Stimulated activated CD8-positive, alpha-beta memory T cell treated with anti-CD3 and anti-CD28 coated beads, Interleukin-4, amount 100 ng/mL, for 4 hours (primary cell): Measurements from ENCODE around the gene MAP1S.

Source experiments
- DNase-seq, 2 donors: peaks; one replicate each; pipeline ENCODE4 v3.0.0-alpha.2; 2020; ENCODE audit warnings: low read depth in 2 of 2, low spot score in 1 of 2

The MAP1S gene, protein sequence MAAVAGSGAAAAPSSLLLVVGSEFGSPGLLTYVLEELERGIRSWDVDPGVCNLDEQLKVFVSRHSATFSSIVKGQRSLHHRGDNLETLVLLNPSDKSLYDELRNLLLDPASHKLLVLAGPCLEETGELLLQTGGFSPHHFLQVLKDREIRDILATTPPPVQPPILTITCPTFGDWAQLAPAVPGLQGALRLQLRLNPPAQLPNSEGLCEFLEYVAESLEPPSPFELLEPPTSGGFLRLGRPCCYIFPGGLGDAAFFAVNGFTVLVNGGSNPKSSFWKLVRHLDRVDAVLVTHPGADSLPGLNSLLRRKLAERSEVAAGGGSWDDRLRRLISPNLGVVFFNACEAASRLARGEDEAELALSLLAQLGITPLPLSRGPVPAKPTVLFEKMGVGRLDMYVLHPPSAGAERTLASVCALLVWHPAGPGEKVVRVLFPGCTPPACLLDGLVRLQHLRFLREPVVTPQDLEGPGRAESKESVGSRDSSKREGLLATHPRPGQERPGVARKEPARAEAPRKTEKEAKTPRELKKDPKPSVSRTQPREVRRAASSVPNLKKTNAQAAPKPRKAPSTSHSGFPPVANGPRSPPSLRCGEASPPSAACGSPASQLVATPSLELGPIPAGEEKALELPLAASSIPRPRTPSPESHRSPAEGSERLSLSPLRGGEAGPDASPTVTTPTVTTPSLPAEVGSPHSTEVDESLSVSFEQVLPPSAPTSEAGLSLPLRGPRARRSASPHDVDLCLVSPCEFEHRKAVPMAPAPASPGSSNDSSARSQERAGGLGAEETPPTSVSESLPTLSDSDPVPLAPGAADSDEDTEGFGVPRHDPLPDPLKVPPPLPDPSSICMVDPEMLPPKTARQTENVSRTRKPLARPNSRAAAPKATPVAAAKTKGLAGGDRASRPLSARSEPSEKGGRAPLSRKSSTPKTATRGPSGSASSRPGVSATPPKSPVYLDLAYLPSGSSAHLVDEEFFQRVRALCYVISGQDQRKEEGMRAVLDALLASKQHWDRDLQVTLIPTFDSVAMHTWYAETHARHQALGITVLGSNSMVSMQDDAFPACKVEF

DNA sequence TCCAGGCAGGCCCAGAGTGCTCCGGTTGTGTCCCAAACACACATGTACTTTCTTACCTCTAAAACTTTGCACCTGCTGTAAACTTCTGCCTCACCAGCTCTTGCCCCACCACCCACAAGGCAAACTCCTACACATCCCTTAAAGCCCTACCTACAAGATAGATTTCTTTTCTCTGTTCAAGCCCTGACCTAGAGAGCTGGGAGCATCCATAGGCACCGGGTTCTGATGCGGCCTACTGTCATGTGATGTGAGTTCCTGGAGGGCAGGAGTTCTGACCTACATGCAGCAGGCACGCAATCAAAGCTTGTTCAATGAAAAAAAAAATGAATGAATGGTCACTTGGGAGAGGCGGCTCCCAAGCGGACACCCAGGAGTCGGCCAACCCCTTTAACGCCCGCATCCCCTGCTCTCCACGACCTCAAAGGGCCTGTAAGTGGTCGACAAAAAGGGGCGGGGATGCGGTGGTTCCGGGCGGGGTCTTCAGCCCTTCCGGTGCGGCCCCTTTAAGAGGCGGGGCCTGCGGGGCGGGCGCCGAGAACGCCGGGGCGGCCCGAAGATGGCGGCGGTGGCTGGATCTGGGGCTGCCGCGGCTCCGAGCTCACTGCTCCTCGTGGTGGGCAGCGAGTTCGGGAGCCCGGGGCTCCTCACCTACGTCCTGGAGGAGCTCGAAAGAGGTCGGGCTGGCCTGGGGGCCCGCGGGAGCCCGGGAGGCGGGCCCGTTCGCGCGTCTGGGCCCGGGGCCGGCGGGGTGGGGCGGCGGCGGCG is at the start of gene MAP1S:
Gene MAP1S, plus strand, starts transcription at position 534 of the 765 bp plus-strand sequence. Its CDS starts 23 bp downstream, at position 557.
- DNase-seq: peak; percentile 18 to 42

GRCh38 chr19:17671906-17672305 is 47.4 kb upstream of the MAP1S start:
- no peak for DNase-seq

- DNase-seq: no peak
These were observed 45.1 kb upstream of the MAP1S start for GRCh38 chr19:17673937-17674799.

DNA sequence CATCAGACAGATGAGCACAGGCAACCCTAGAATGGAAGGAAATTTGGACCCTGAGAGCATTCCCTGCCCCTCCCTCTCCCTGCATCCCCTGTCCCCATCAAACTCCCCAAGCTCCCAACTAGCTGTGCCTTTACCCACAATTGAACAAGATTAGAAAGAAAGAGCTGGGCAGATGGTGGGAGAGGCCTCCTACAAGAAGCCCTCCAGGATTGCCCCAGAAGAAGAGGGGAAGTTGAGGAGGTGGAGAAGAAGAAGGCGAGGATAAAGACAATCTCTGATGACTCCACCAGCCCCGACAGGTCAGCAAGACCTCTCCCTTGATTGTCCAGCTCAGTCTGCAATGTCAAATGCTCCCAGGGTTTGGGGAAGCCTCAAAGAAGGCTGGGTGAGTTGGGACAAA is 43.0 kb upstream of the MAP1S start:
- no peak for DNase-seq

GRCh38 chr19:17677002-17677401 is 42.3 kb upstream of the MAP1S start:
- no peak for DNase-seq

GRCh38 chr19:17678836-17679235 is 40.4 kb upstream of the MAP1S start:
- no peak for DNase-seq

DNA sequence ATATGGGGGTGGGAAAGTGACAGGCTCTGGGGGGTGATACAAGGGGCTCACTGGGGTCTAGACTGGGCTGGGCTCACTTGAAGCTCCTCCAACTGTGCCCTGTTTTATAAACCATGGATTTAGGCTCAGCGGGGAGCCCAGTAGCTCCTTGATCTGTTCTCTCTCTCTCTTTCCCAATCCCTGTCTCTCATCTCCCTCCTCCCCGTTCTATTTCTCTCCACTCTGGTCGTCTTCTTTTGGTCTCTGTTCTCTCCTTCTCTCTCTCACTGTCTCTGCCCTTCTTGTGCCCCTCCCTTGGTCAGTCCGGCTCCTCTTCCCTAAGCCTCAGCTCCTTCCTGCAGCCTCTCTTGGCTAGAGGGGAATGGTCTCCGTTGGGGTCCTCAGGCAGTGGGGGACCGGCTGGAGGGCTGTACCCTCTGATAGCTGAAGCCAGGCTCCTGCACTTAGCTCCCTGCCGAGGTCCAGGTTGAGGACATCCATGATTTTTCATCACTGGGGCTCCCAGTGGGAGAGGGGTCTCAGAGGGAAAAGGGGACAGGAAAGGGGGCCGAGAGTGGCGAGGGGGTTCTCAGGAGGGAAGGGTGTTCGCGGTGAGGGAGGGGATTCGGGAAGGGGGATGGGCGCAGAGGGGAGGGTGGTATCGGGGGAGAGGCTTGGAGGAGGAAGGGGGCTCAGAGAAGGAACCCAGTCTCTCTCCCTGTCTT is 39.6 kb upstream of the MAP1S start:
- no peak for DNase-seq

GRCh38 chr19:17680230-17680722 is 39.0 kb upstream of the MAP1S start:
- peak; percentile 14 to 38 for DNase-seq

DNA sequence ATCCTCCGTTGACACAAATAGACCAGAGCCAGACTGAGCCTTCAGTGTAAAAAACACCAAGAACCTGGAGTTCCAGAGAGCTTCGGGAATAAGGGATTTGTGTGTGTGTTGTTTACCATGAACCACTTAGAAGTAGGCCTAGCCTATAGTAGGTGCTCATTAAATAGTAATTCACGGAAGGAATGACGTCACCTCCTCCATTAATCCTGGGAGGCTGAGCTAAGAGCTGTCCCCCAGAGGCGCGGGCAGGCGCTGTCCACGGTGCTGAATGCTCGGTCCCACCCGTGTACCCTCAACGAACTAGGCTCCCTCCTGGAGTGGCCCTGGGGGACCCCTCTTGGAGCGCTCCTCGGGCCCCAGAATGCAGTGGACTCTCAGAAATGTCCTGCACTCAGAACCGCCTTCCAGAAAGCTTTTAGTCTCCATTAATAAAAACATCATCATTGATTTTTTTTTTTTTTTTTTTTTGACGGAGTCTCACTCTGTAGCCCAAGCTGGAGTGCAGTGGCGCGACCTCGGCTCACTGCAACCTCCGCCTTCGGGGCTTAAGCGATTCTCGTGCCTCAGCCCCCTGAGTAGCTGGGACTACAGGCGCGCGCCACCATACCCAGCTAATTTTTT is 37.7 kb upstream of the MAP1S start:
- no peak for DNase-seq

- DNase-seq: no peak
These were observed 37.0 kb upstream of the MAP1S start for GRCh38 chr19:17682273-17682672.

- DNase-seq: no peak
These were observed 36.2 kb upstream of the MAP1S start for GRCh38 chr19:17683078-17683477.

- no peak for DNase-seq
These were observed 35.0 kb upstream of the MAP1S start for GRCh38 chr19:17684256-17684655.

DNA sequence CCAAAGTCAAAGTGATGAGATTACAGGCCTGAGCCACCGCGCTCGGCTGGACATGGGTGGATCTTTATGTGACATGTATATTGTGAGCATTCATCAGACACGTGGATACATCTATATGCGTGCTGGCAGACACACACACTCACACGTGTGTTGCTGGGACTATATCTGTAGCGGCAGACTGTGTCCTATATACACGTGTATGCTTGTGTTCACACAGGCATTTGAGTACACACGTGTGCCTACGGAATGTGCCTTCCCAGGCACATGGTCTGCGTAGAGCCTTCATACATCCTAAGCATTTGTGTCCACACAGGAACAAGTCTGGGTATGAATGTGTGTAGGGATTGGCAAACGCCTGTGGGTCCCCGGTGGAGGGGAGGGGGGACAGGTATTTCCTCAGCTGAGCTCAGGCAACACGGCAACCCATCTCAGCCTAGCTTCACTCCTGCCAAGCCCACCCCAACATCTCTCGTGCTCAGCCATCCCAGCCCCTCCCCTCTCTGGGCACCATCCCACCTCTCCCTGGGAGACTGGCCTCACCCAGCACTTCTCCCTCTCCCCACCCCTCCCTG is 33.7 kb upstream of the MAP1S start:
- DNase-seq: no peak

GRCh38 chr19:17686023-17686521 is 33.2 kb upstream of the MAP1S start:
- DNase-seq: no peak

DNA sequence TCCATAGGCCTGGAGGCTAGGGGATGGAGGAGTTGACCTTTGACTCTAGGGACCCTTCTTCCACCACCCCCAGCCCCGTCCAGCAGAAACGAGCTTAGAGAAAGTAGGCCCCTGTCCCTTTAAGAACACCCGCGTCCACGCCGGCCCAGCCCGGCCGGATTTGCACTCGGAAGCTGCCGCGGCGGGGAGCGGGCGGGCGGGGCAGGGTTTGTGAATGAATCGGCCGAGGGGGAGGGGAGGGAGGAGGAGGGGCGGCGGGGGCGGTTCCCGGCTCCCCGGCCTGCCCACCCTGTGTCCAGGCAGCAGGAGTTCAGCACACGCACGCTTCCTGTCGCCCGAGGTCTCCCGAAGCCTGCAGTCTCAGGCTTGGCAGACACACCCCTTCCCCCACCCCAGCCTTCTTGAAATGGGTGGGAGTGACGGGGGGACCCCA is 32.7 kb upstream of the MAP1S start:
- no peak for DNase-seq

GRCh38 chr19:17687141-17687856 is 32.0 kb upstream of the MAP1S start:
- no peak for DNase-seq
